C4-2B (cell line): Measurements from ENCODE around the gene STAMBPL1.

Experiments used
- CTCF ChIP-seq: fragments of 450-650 bp; conservative IDR thresholded peaks from 2 replicates; pipeline ENCODE4 v1.5.1; 2017; ENCODE audit warnings: mild to moderate bottlenecking
- ZFX ChIP-seq: fragments of 450-650 bp; IDR thresholded peaks from 2 replicates; pipeline ENCODE4 v1.6.1; 2017

- TF ChIP-seq CTCF (no peak), ZFX (no peak)
Observed at GRCh38 chr10:88960802-88961201, 80.8 kb downstream of the STAMBPL1 start.
